ENCODE results near the gene NANS.

The NANS gene

GRCh38 chr9:98097836-98098235, 41.3 kb downstream of the NANS start:
- POLR2A ChIA-PET: no interaction called here
- TF ChIP-seq L3MBTL2 (conservative IDR thresholded peaks at IDR 0.05) (no peak), FOXK2 (IDR thresholded peaks at IDR 0.05) (no peak), FOXA1 (IDR thresholded peaks at IDR 0.05) (no peak), BHLHE40 (IDR thresholded peaks at IDR 0.05; ENCODE audit: borderline replicate concordance) (no peak), PKNOX1 (IDR thresholded peaks at IDR 0.05) (no peak)
- no peak for DNase-seq (ENCODE audit: extremely low spot score)
- CTCF ChIA-PET: no interaction called here

GRCh38 chr9:98099346-98099745, 42.8 kb downstream of the NANS start:
- CTCF ChIA-PET: no interaction called here
- DNase-seq (ENCODE audit: extremely low spot score): no peak
- POLR2A ChIA-PET: no interaction called here
- TF ChIP-seq ZNF384 (IDR thresholded peaks at IDR 0.05): no peak
- TF ChIP-seq ELF4 (IDR thresholded peaks at IDR 0.05): no peak
- TF ChIP-seq CTBP1 (IDR thresholded peaks at IDR 0.05; ENCODE audit: borderline replicate concordance): no peak
- TF ChIP-seq PKNOX1 (IDR thresholded peaks at IDR 0.05): no peak
- no peak for TF ChIP-seq FOXA1 (IDR thresholded peaks at IDR 0.05)
- no peak for TF ChIP-seq LEF1 (IDR thresholded peaks at IDR 0.05; ENCODE audit: borderline replicate concordance)
- no peak for TF ChIP-seq FOXK2 (IDR thresholded peaks at IDR 0.05)
- no peak for TF ChIP-seq BHLHE40 (IDR thresholded peaks at IDR 0.05; ENCODE audit: borderline replicate concordance)
- TF ChIP-seq TARDBP (IDR thresholded peaks at IDR 0.05): no peak
- no peak for TF ChIP-seq HDGF (IDR thresholded peaks at IDR 0.05; ENCODE audit: borderline replicate concordance)
- TF ChIP-seq ARNT (IDR thresholded peaks at IDR 0.05): no peak
- TF ChIP-seq SUZ12 (IDR thresholded peaks at IDR 0.05): no peak
- no peak for TF ChIP-seq FOXM1 (IDR thresholded peaks at IDR 0.05; ENCODE audit: borderline replicate concordance)
- TF ChIP-seq SP1 (IDR thresholded peaks at IDR 0.05): no peak
- TF ChIP-seq NFRKB (IDR thresholded peaks at IDR 0.05): no peak

DNA sequence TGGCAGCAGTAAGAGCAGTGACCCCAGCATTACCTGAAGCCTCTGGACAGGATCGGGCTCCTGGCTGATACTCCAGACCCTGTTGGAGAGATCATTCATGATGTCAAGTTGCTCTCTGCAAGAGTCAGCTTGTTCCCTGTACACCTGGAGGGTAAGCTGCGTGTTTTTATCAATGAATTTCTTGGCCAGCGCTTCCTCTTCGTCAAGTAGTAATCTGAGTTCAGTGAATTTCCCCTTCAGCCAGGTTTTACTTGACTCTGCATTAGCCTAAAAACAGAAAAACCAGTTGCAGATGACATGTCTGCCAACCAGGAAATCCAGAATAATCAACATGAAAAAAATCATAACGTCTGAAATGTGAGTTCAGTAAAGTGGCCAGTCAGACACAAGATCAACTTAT, 43.4 kb downstream of the NANS start:
- TF ChIP-seq BHLHE40 (IDR thresholded peaks at IDR 0.05; ENCODE audit: borderline replicate concordance) (no peak), SP1 (IDR thresholded peaks at IDR 0.05) (no peak), FOXA1 (IDR thresholded peaks at IDR 0.05) (no peak), ELF4 (IDR thresholded peaks at IDR 0.05) (no peak), HDGF (IDR thresholded peaks at IDR 0.05; ENCODE audit: borderline replicate concordance) (no peak), FOXM1 (IDR thresholded peaks at IDR 0.05; ENCODE audit: borderline replicate concordance) (no peak), ZNF384 (IDR thresholded peaks at IDR 0.05) (no peak), NFRKB (IDR thresholded peaks at IDR 0.05) (no peak), L3MBTL2 (conservative IDR thresholded peaks at IDR 0.05) (no peak), FOXK2 (IDR thresholded peaks at IDR 0.05) (no peak), LEF1 (IDR thresholded peaks at IDR 0.05; ENCODE audit: borderline replicate concordance) (no peak), CTBP1 (IDR thresholded peaks at IDR 0.05; ENCODE audit: borderline replicate concordance) (no peak), SUZ12 (IDR thresholded peaks at IDR 0.05) (no peak), PKNOX1 (IDR thresholded peaks at IDR 0.05) (no peak), ARNT (IDR thresholded peaks at IDR 0.05) (no peak), TARDBP (IDR thresholded peaks at IDR 0.05) (no peak)
- POLR2A ChIA-PET: no interaction called here
- no peak for DNase-seq (ENCODE audit: extremely low spot score)
- CTCF ChIA-PET: no interaction called here

DNA sequence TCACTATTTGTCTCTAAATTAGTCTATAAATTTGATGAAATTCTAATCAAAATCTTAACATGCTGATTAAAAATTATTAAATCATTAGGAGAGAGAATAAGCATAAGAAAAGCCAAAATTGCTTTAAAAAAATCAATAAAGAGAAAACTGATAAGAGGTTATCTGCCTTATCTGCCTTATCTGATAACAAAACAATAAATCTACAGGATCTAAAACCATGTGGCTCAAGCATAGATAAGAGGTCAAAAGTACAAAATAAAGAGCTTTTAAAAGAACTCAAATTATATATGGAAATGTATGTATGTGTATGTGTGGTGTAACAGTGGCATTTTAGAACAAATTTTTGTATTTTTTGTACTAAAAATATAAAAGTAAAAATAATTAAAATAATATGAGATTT, 43.9 kb downstream of the NANS start:
- no peak for TF ChIP-seq PKNOX1 (IDR thresholded peaks at IDR 0.05)
- TF ChIP-seq CTBP1 (IDR thresholded peaks at IDR 0.05; ENCODE audit: borderline replicate concordance): no peak
- no peak for TF ChIP-seq L3MBTL2 (conservative IDR thresholded peaks at IDR 0.05)
- no peak for TF ChIP-seq ELF4 (IDR thresholded peaks at IDR 0.05)
- TF ChIP-seq TARDBP (IDR thresholded peaks at IDR 0.05): no peak
- TF ChIP-seq LEF1 (IDR thresholded peaks at IDR 0.05; ENCODE audit: borderline replicate concordance): no peak
- no peak for TF ChIP-seq FOXA1 (IDR thresholded peaks at IDR 0.05)
- TF ChIP-seq ZNF384 (IDR thresholded peaks at IDR 0.05): no peak
- no peak for TF ChIP-seq BHLHE40 (IDR thresholded peaks at IDR 0.05; ENCODE audit: borderline replicate concordance)
- no peak for TF ChIP-seq FOXK2 (IDR thresholded peaks at IDR 0.05)
- TF ChIP-seq SP1 (IDR thresholded peaks at IDR 0.05): no peak
- TF ChIP-seq ARNT (IDR thresholded peaks at IDR 0.05): no peak
- TF ChIP-seq HDGF (IDR thresholded peaks at IDR 0.05; ENCODE audit: borderline replicate concordance): no peak
- no peak for TF ChIP-seq SUZ12 (IDR thresholded peaks at IDR 0.05)
- TF ChIP-seq FOXM1 (IDR thresholded peaks at IDR 0.05; ENCODE audit: borderline replicate concordance): no peak
- no peak for TF ChIP-seq NFRKB (IDR thresholded peaks at IDR 0.05)
- no peak for DNase-seq (ENCODE audit: extremely low spot score)
- CTCF ChIA-PET: no interaction called here
- POLR2A ChIA-PET: no interaction called here

- POLR2A ChIA-PET: no interaction called here
- CTCF ChIA-PET: no interaction called here
Measured at GRCh38 chr9:98101416-98101815, 44.9 kb downstream of the NANS start.

More at GRCh38 chr9:98101416-98101815, 44.9 kb downstream of the NANS start:
- TF ChIP-seq NFRKB (IDR thresholded peaks at IDR 0.05): no peak
- no peak for TF ChIP-seq ELF4 (IDR thresholded peaks at IDR 0.05)
- TF ChIP-seq ARNT (IDR thresholded peaks at IDR 0.05): no peak
- no peak for TF ChIP-seq FOXM1 (IDR thresholded peaks at IDR 0.05; ENCODE audit: borderline replicate concordance)
- no peak for TF ChIP-seq HDGF (IDR thresholded peaks at IDR 0.05; ENCODE audit: borderline replicate concordance)
- no peak for TF ChIP-seq LEF1 (IDR thresholded peaks at IDR 0.05; ENCODE audit: borderline replicate concordance)
- TF ChIP-seq FOXK2 (IDR thresholded peaks at IDR 0.05): no peak
- no peak for TF ChIP-seq CTBP1 (IDR thresholded peaks at IDR 0.05; ENCODE audit: borderline replicate concordance)
- TF ChIP-seq L3MBTL2 (conservative IDR thresholded peaks at IDR 0.05): no peak
- TF ChIP-seq SUZ12 (IDR thresholded peaks at IDR 0.05): no peak
- TF ChIP-seq PKNOX1 (IDR thresholded peaks at IDR 0.05): no peak
- no peak for TF ChIP-seq BHLHE40 (IDR thresholded peaks at IDR 0.05; ENCODE audit: borderline replicate concordance)
- TF ChIP-seq SP1 (IDR thresholded peaks at IDR 0.05): no peak
- no peak for TF ChIP-seq ZNF384 (IDR thresholded peaks at IDR 0.05)
- no peak for TF ChIP-seq FOXA1 (IDR thresholded peaks at IDR 0.05)
- no peak for DNase-seq (ENCODE audit: extremely low spot score)

Data from HEK293T (cell line).